HCT116 (cell line): ENCODE measurements around the gene APBA1. TPM values are rescaled to one million over a fixed set of nuclear protein-coding genes. Genes with fewer than 3 reads are reported as not detected.

Experiments
- ATAC-seq: fragments of 200-7000 bp; cut with Tn5 transposase; 2 replicates; pipeline ENCODE4 v1.9.1; 2020; ENCODE audit warnings: mild to moderate bottlenecking, moderate library complexity
- BruUV-seq: library from RNA; stranded (reverse); fragments of 400-500 nt; replicated peaks from 2 replicates; lab custom pipeline; 2021; lab: Mats Ljungman, UMichigan
- CTCF ChIA-PET: fragments of 300-600 bp; sonication (Branson Sonifier 250); formaldehyde crosslinking; loops from one replicate; lab custom pipeline; 2021; ENCODE audit warnings: antibody characterized with exemption; lab: Charles Lee
- POLR2A ChIA-PET: fragments of 300-600, 350-600 bp; sonication (Branson Sonifier 250); formaldehyde crosslinking; loops from one replicate; lab custom pipeline; 2021; ENCODE audit warnings: antibody characterized with exemption; lab: Charles Lee
- RAD21 ChIA-PET, 2 experiments: fragments of 300-600 bp; sonication (Branson Sonifier 250); formaldehyde crosslinking; loops; one replicate each; lab custom pipeline; 2023; ENCODE audit warnings: low total read pairs in 2 of 2; ENCODE audit not compliant: uncharacterized antibody in 2 of 2, unreplicated experiment in 2 of 2, low non-redundant PET in 1 of 2; lab: Charles Lee
- DNase-seq: peaks from one replicate; pipeline ENCODE4 v3.0.0-alpha.2; 2010; ENCODE audit warnings: low read depth, low spot score
- H2AFZ ChIP-seq: fragments of 200-600 bp; shearing (Covaris generic), sonication (generic); 2 replicates; pipeline ENCODE4 v1.6.1; 2017; ENCODE audit warnings: low read depth, mixed run types, mixed read lengths, antibody characterized with exemption, low read length; ENCODE audit not compliant: poor library complexity, severe bottlenecking
- H3K27ac ChIP-seq: 2 replicates; pipeline ENCODE4 v1.5.1; 2012; ENCODE audit warnings: low read depth, low read length
- H3K27me3 ChIP-seq: fragments of 200-600 bp; sonication (generic); 2 replicates; pipeline ENCODE4 v1.6.1; 2016; ENCODE audit warnings: mixed run types, low read length, mixed read lengths; ENCODE audit not compliant: insufficient read depth
- H3K36me3 ChIP-seq, 2 experiments: fragments of 200-500 bp in 1 of 2; fragments of 200-600 bp in 1 of 2; sonication (Bioruptor generic) in 1 of 2; sonication (generic) in 1 of 2; 2 replicates each; pipeline versions ENCODE4 v1.5.1 to v1.6.1; 2014 to 2016; ENCODE audit warnings: low read length in 2 of 2, inconsistent platforms in 1 of 2, mixed read lengths in 1 of 2, mixed run types in 1 of 2; ENCODE audit not compliant: insufficient read depth in 2 of 2, control insufficient read depth in 1 of 2
- H3K4me1 ChIP-seq, 2 experiments: fragments of 200-600 bp in 1 of 2; sonication (generic) in 1 of 2; 2 replicates each; pipeline versions ENCODE4 v1.5.1 to v1.6.1; 2012 to 2017; ENCODE audit warnings: low read length in 2 of 2, inconsistent platforms in 1 of 2, mild to moderate bottlenecking in 1 of 2, mixed read lengths in 1 of 2, mixed run types in 1 of 2, moderate library complexity in 1 of 2; ENCODE audit not compliant: insufficient read depth in 2 of 2, control insufficient read depth in 1 of 2
- H3K4me2 ChIP-seq: fragments of 200-600 bp; sonication (generic); 2 replicates; pipeline ENCODE4 v1.6.1; 2017; ENCODE audit warnings: mixed run types, low read length, mixed read lengths
- H3K4me3 ChIP-seq, 2 experiments: fragments of 200-600 bp in 1 of 2; sonication (generic) in 1 of 2; replicated peaks in 1 of 2; 2 replicates each; pipeline ENCODE4 v1.5.1; 2011 to 2016; ENCODE audit warnings: low read length in 2 of 2, control low read depth in 1 of 2, low read depth in 1 of 2, mild to moderate bottlenecking in 1 of 2, mixed read lengths in 1 of 2, mixed run types in 1 of 2
- H3K79me2 ChIP-seq: fragments of 200-600 bp; sonication (generic); 2 replicates; pipeline ENCODE4 v1.6.1; 2017; ENCODE audit warnings: mild to moderate bottlenecking, mixed run types, low read length, moderate library complexity, mixed read lengths; ENCODE audit not compliant: insufficient read depth
- H3K9ac ChIP-seq: fragments of 200-600 bp; sonication (generic); 2 replicates; pipeline ENCODE4 v1.6.1; 2016; ENCODE audit warnings: low read length, mixed read lengths
- H3K9me2 ChIP-seq: fragments of 200-600 bp; sonication (generic), shearing (Covaris generic); 2 replicates; pipeline ENCODE4 v1.6.1; 2017; ENCODE audit warnings: mixed run types, mild to moderate bottlenecking, moderate library complexity; ENCODE audit not compliant: insufficient read depth
- H3K9me3 ChIP-seq, 2 experiments: fragments of 200-500 bp in 1 of 2; fragments of 200-600 bp in 1 of 2; sonication (Bioruptor generic) in 1 of 2; sonication (generic) in 1 of 2; 2 replicates each; pipeline ENCODE4 v1.6.1; 2014 to 2017; ENCODE audit warnings: low read length in 2 of 2, mixed read lengths in 2 of 2, inconsistent platforms in 1 of 2, low read depth in 1 of 2, mild to moderate bottlenecking in 1 of 2, mixed run types in 1 of 2, moderate library complexity in 1 of 2; ENCODE audit not compliant: control insufficient read depth in 1 of 2, insufficient read depth in 1 of 2
- H4K20me1 ChIP-seq: fragments of 200-600 bp; sonication (generic), shearing (Covaris generic); 2 replicates; pipeline ENCODE4 v1.6.1; 2017; ENCODE audit warnings: mixed run types, mild to moderate bottlenecking, moderate library complexity; ENCODE audit not compliant: insufficient read depth
- ATF3 ChIP-seq: IDR thresholded peaks from 2 replicates; pipeline ENCODE4 v1.6.1; 2012
- CBX3 ChIP-seq: IDR thresholded peaks from 2 replicates; pipeline ENCODE4 v1.6.1; 2012; ENCODE audit warnings: low read depth
- CTCF ChIP-seq, 3 experiments: fragments of 200-600 bp in 1 of 3; sonication (generic) in 1 of 3; IDR thresholded peaks in 2 of 3; conservative IDR thresholded peaks in 1 of 3; 2 replicates each; pipeline ENCODE4 v1.5.1; 2012 to 2017; ENCODE audit warnings: low read depth in 2 of 3, low read length in 2 of 3, antibody characterized with exemption in 1 of 3, borderline replicate concordance in 1 of 3, control low read depth in 1 of 3, mild to moderate bottlenecking in 1 of 3, mixed read lengths in 1 of 3, mixed run types in 1 of 3, moderate library complexity in 1 of 3; ENCODE audit not compliant: insufficient read depth in 1 of 3
- MAX ChIP-seq: IDR thresholded peaks from 2 replicates; pipeline ENCODE4 v1.6.1; 2012
- POLR2AphosphoS5 ChIP-seq: IDR thresholded peaks from 2 replicates; pipeline ENCODE4 v1.6.1; 2011; ENCODE audit warnings: mild to moderate bottlenecking, low read depth, low read length, moderate library complexity
- REST ChIP-seq: IDR thresholded peaks from 2 replicates; pipeline ENCODE4 v1.6.1; 2012; ENCODE audit warnings: low read depth
- SRF ChIP-seq: IDR thresholded peaks from 2 replicates; pipeline ENCODE4 v1.6.1; 2012; ENCODE audit warnings: low read depth
- YY1 ChIP-seq: IDR thresholded peaks from 2 replicates; pipeline ENCODE4 v1.6.1; 2011; ENCODE audit warnings: low read length, low read depth, moderate library complexity, mild to moderate bottlenecking; ENCODE audit not compliant: insufficient replicate concordance; ENCODE audit errors: extremely low read depth
- ZBTB33 ChIP-seq: IDR thresholded peaks from 2 replicates; pipeline ENCODE4 v1.6.1; 2011; ENCODE audit warnings: mild to moderate bottlenecking, low read length, moderate library complexity; ENCODE audit not compliant: insufficient replicate concordance; ENCODE audit errors: extremely low read depth
- intact Hi-C: fragments of 100-400 bp; cut with micrococcal nuclease; formaldehyde crosslinking; loops from 2 replicates; pipeline ENCODE4 v1.10.0; 2022
- total RNA-seq: library from RNA; stranded (reverse); gene quantifications from one replicate; pipeline ENCODE4 v1.2.1, GENCODE V29; 2021; ENCODE audit not compliant: unreplicated experiment

APBA1 gene
- total RNA-seq, 1 experiment from 2014 or later: 0.20 TPM

GRCh38 chr9:69643098-69643497, 29.1 kb downstream of the APBA1 start:
- no peak overlapping the region for H3K4me2 ChIP-seq
- ChIA-PET RAD21 (no interaction called here), POLR2A (no interaction called here), CTCF (no interaction called here)
- ATAC-seq (no peak), DNase-seq (no peak)
- no peak for TF ChIP-seq ATF3
- no peak for TF ChIP-seq CBX3
- TF ChIP-seq MAX: no peak
- no peak for TF ChIP-seq CTCF (IDR thresholded peaks at IDR 0.05 in 2 of 3, conservative IDR thresholded peaks at IDR 0.05 in 1 of 3; ENCODE audit: borderline replicate concordance in 1 of 3, insufficient read depth in 1 of 3, low read depth in 2 of 3, low read length in 2 of 3)
- no peak for TF ChIP-seq YY1
- no peak for TF ChIP-seq ZBTB33
- TF ChIP-seq REST: no peak
- TF ChIP-seq POLR2AphosphoS5: no peak
- no peak for TF ChIP-seq SRF
- H3K9me2 ChIP-seq: no peaks in the 10 kb centered on the region
- H4K20me1 ChIP-seq: no peaks in the 10 kb centered on the region
- no TSS peak for BruUV-seq
- no peaks in the 10 kb centered on the region for H3K36me3 ChIP-seq
- H3K9me3 ChIP-seq: no peaks in the 10 kb centered on the region
- H3K4me1 ChIP-seq: peaks cover 3 to 7% of the 10 kb centered on the region in 2 experiments; a peak in 3 of 4 replicates
- no peak overlapping the region for H3K4me3 ChIP-seq
- no peak overlapping the region for H2AFZ ChIP-seq
- H3K79me2 ChIP-seq: no peaks in the 10 kb centered on the region
- H3K27ac ChIP-seq: no peak overlapping the region
- no peaks in the 10 kb centered on the region for H3K27me3 ChIP-seq
- intact Hi-C loops: loop anchor here (10.0 kb wide), 1 partner anchor 888 kb away; no protein-coding TSS in a partner anchor
- no peak overlapping the region for H3K9ac ChIP-seq
